ENCODE data around the gene NIPAL1.

DNA sequence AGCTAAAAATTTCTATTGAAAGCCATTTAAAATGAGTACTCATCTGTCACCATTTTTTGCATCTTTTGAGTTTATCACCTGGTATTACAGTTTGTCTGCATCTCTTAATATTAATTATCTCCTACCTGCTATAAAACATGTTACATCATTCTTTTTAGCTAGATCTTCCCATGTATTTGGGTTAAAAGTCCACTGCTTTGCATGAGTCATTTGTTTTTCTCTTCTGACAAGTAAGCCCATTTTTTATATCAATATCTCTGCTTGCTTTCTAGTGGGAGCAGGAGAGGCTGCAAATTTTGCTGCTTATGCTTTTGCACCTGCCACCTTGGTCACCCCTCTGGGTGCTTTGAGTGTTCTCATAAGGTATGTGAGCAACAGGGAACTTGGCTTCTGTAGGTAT is 16.1 kb downstream of the NIPAL1 start:
- TF ChIP-seq EZH2phosphoT487 (IDR thresholded peaks at IDR 0.05; ENCODE audit: borderline replicate concordance) (no peak), CTCF (conservative IDR thresholded peaks at IDR 0.05; ENCODE audit: low read length) (no peak)

Measured in Loucy (cell line).